Superior temporal gyrus (tissue), 1 donor: ENCODE data around the gene RCOR1.

Experiments used
- DNase-seq: peaks from one replicate; pipeline ENCODE4 v3.0.0-alpha.2; 2016; ENCODE audit errors: extremely low spot score

The RCOR1 gene

DNA sequence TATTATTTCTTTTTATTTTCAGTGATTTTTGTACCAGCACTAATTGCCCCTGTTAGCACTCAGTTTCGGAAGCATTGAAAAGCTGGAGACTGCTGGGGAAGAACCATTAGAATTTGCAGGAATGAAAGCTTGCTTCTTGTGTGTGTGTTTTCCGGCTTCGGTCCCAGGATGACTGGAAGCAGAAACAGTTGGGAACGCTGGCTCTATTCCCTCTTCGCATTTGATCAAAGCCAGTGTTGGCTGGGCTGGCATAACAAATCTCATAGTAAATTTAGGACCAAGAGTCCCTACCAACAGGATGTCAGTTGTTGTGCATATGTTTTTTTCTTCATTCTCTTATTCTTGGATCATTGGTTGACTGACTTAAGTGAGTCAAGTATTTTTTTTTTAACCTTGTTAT is 131.2 kb downstream of the RCOR1 start:
- DNase-seq, result peak; percentile 49

GRCh38 chr14:102726191-102726949 is 133.9 kb downstream of the RCOR1 start:
- DNase-seq, result no peak

DNA sequence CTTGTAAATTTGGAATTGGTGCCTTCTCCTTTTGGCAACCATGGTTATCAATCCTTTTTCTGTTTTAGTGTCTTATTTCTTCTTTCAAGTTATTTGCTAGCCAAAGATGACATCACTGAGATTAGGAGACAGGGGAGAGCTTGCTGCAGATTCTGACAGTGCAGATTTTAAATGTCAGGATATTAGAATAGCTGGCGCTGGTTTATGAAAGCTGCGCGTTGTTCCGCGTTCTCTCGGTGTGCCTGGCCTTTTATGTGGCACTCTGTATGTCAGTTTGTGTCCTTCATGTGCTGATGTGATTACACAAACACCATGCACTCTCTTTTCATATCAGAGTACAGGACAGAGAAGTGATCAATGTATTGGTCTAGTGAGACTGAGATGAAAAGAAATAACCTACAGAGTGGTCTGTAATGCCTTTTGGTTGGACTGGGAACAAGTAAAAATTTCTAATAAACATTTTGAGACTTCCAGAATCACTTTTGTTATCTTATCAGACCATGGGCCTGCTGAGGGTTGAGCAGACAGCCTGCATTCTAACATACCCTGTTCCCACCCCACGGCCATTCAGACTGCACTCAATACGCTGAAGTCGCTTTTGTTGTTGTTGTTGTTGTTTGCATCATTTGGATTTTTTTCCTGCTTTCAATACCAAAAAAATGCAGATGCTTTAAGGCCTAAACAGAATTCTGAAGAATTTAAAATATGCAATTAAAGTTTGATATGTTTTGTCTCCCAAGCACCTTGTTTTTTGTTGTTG is 135.1 kb downstream of the RCOR1 start:
- peak; percentile 21 for DNase-seq

GRCh38 chr14:102728501-102728900 is 136.1 kb downstream of the RCOR1 start:
- DNase-seq, result peak; percentile 60

- DNase-seq, result peak; percentile 33
Measured at GRCh38 chr14:102729268-102729667, 136.8 kb downstream of the RCOR1 start.

DNA sequence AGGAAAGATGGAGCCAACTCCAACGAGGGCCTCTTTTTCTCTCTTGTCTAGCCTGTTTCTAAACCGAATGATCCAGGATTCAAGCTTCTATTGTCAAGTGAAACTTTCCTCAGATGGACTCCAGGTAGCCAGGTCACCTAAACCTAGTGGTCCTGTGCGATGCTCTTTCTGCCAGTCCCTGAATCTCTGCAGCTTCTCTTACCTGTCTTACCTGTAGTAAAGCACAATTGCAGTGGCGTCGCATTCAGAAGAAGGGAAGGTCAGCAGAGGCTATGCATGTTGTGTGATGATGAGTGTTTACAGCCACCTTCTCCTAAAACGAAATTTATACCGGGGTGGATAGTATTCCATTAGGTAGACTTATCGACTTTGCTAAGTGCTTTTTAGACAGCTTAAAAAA is 137.4 kb downstream of the RCOR1 start:
- DNase-seq, result no peak

DNA sequence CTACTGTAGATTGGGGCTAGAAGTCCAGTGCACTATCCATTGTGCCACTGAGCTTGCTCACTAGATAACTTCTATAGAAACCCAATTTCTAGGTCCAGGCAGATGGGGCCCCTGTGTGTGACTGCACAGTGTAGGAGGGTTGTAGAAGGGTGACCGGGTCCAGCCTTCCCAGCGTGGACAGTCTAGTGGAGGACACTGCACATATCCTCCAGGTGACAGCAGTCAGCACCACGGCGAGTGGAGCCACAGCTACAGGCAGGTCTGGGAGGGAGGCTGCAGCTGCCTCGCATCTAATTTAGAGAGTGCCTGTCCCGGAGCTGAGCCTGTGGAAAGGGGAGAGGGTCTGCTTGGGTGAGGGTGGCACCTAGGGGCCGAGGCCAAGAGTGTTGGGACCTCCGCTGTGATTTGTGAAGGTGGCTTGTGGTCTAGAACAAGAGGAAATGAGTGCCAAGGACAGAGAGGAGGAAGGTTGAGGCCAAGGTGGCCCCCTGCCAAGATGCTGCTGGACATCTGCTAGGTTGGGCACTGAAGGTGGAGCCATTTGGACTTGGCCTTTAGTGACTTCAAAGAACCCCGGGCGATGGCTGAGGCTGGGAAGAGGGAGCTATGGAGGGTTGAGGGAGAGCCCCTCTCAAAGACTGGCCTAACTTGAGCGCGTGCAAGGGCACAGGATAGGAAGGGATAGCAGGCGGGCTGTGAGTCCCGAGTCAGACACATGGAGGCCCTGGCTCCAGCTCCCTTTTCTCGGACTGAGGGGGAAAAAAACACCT is 138.8 kb downstream of the RCOR1 start:
- no peak for DNase-seq

GRCh38 chr14:102731871-102732800 is 139.7 kb downstream of the RCOR1 start:
- DNase-seq, result no peak

DNA sequence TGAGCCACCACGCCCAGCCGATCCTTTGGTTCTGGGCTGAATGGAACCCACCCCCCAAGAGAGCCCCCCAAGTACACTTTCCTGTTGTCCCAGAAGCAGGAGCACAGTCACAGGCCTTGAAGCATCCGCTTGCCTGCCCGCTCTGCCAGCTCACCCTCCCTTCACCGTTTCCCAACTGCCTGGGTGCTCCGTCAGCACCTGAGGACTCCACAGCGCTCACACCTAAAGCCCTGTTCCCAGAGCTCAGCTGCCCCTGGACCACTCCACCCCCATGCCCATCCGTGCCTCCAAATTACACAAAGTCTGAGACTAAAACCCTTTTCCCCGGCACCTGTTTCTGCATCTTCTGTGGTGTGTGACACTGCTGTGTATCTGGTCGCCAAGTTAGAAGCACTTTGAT is 140.5 kb downstream of the RCOR1 start:
- no peak for DNase-seq

- DNase-seq, result no peak
Measured at GRCh38 chr14:102733326-102733725, 140.9 kb downstream of the RCOR1 start.

DNA sequence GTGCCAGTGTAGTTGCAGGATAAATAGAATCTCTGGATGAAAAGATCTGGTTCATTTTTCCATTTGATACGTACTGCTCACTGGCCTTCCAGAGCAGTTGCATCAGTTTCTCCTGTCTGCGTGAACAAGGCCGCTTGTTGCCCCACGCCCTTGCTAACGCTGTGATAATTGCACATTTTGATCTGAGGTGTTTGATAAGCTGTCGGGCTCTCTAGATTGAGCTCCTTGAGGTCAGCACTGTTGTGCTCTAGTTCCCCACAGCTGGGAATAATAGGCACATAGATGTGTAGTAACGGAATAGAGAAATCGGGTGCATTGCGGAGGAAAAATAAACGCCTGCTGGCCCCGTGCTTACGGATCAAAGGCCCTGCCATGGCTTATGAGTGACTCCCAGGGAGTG is 142.0 kb downstream of the RCOR1 start:
- DNase-seq, result no peak

- DNase-seq, result no peak
Measured at GRCh38 chr14:102736956-102737355, 144.5 kb downstream of the RCOR1 start.

GRCh38 chr14:102737402-102738372 is 145.2 kb downstream of the RCOR1 start:
- no peak for DNase-seq

DNA sequence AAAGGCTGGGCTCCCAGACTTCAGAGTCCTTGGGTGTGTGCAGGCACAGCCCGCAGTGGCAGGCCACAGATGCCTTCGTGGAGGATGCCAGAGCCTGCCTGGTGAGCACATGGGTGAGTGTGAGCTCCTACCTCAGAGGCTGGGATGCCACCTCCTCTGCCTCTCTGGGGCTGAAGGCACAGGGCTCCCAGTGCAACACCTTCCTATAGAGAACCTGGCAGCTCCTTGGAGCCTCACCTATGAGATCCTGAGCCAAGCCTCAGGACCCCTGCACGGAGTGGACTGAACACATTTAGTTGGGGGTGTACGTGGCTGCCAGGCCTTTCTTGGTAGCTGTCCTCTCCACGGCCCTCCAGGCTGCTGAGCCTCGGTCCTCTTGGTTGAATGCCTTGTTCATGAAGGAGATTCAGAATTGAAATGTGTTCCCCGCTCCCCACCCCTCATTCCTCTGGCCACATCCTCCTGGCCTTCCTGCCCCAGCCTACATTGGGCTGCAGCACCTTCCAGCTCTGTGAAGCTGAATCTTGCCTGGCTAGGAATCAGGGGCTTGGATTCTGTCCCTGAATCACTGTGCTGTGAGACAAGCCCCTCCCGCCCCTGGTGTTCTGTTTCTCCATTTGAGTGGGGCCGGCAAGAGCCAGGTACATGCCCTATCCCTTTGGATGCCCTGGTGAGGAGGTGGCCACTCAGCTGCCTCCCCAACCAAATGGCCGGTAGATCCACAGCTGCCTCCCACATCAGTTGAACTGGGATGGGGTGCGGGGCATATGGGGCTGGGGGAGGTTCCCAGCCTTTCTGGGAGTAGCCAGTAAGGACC is 146.1 kb downstream of the RCOR1 start:
- no peak for DNase-seq

DNA sequence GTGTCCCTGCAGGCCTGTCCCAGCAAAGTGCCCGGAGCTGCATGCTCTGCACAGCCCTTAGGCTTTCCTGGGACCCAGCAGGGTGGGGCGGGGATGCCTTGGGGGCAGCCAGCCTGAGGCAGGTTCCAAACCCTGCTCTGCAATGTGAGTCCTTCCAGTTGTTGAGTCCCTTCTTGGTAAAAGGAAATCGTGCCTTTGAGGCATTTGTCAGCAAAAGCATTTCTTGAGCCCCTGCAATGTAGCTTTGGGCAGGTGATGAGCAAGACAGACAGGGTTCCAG is 146.7 kb downstream of the RCOR1 start:
- no peak for DNase-seq

DNA sequence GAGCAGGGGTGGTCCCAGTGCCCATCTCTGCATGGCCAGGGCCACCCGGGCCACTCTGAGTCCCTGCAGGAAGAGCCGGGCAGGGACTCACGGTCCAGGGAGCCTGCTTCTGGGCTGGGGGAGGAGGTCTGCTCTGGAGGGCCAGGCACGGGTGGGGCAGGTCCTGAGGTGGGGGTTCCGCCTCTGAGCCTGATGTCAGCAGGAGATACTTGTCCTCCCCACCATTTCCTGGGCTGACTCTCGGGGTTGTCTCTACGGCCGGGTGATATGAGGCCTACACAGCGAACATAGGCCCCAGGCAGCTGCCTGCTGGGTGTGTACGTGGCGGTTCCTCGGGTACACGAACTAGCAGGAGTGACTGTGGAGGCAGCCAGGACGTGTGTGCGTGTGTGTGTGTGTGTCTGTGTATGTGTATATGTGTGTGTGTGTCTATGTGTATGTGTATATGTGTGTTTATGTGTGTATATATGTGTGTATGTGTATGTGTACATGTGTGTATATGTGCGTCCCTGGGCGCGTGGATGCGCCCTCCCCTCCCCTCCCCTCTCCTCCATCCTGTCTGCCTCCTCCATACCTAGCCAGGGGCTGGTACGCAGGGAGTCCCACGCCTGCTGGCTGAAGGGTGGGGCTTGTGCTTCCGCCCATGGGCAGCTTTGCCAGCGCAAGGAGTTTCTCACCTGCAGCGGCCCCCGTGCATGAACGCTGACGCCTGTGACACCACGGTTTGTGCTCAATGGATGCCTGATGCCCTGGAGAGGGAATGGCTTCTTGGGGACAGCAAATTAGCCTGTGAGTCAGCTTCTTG is 154.4 kb downstream of the RCOR1 start:
- no peak for DNase-seq

- no peak for DNase-seq
Measured at GRCh38 chr14:102748806-102749205, 156.4 kb downstream of the RCOR1 start.

GRCh38 chr14:102749393-102750305 is 157.2 kb downstream of the RCOR1 start:
- no peak for DNase-seq
